B cell (primary cell): ENCODE results near the gene SIGLEC7. TPM values are rescaled to one million over a fixed set of nuclear protein-coding genes. Genes with fewer than 3 reads are reported as not detected.

ENCODE experiments used
- ATAC-seq: fragments of 200-7000 bp; cut with Tn5 transposase; one replicate; pipeline ENCODE4 v1.10.0; 2021; ENCODE audit warnings: low read depth, mild to moderate bottlenecking, moderate number of reproducible peaks, moderate library complexity
- CTCF ChIA-PET: fragments of 350-600 bp; sonication (Branson Sonifier 250); formaldehyde crosslinking; loops from one replicate; lab custom pipeline; 2021; ENCODE audit warnings: antibody characterized with exemption, inconsistent platforms; lab: Charles Lee
- POLR2A ChIA-PET: fragments of 350-600 bp; sonication (Branson Sonifier 250); formaldehyde crosslinking; loops from one replicate; lab custom pipeline; 2021; ENCODE audit warnings: antibody characterized with exemption; lab: Charles Lee
- DNase-seq: peaks from one replicate; pipeline ENCODE4 v3.0.0; 2013
- H2AFZ ChIP-seq: 2 replicates; pipeline ENCODE4 v1.6.1; 2012; ENCODE audit warnings: mild to moderate bottlenecking, low read depth, low read length; ENCODE audit not compliant: insufficient read depth, poor library complexity, severe bottlenecking
- H3K27ac ChIP-seq, 2 donors: 1 replicate in 1 of 2; 2 replicates in 1 of 2; pipeline ENCODE4 v1.5.1; 2012 to 2013; ENCODE audit warnings: low read length in 2 of 2, mild to moderate bottlenecking in 2 of 2, moderate library complexity in 1 of 2
- H3K27me3 ChIP-seq, 4 experiments: fragments of 200-600 bp in 1 of 4; sonication (generic) in 1 of 4; replicated peaks in 1 of 4; 1 replicate in 2 of 4; 2 replicates in 2 of 4; pipeline versions ENCODE4 v1.6.1 to v1.7.0; 2013 to 2016; ENCODE audit warnings: low read length in 3 of 4, mild to moderate bottlenecking in 2 of 4, mixed read lengths in 1 of 4, moderate library complexity in 1 of 4; ENCODE audit not compliant: insufficient read depth in 4 of 4, control insufficient read depth in 3 of 4; ENCODE audit errors: control extremely low read depth in 1 of 4
- H3K36me3 ChIP-seq, 2 experiments: replicated peaks in 1 of 2; 1 replicate in 1 of 2; 2 replicates in 1 of 2; pipeline versions ENCODE4 v1.6.1 to v1.7.1; 2013; ENCODE audit warnings: low read length in 1 of 2; ENCODE audit not compliant: insufficient read depth in 2 of 2, control insufficient read depth in 1 of 2; ENCODE audit errors: control extremely low read depth in 1 of 2, extremely low read depth in 1 of 2
- H3K4me1 ChIP-seq, 2 donors: fragments of 200-600 bp in 1 of 2; sonication (generic) in 1 of 2; 1 replicate in 1 of 2; 2 replicates in 1 of 2; pipeline versions ENCODE4 v1.5.1 to v1.6.1; 2013 to 2017; ENCODE audit warnings: low read length in 2 of 2; ENCODE audit not compliant: control insufficient read depth in 2 of 2, insufficient read depth in 2 of 2
- H3K4me2 ChIP-seq: replicated peaks from 2 replicates; pipeline ENCODE3; 2012; ENCODE audit warnings: mild to moderate bottlenecking, low read depth, low read length; ENCODE audit not compliant: poor library complexity, severe bottlenecking
- H3K4me3 ChIP-seq, 5 experiments: fragments of 200-600 bp in 1 of 5; sonication (generic) in 1 of 5; 1 replicate in 3 of 5; 2 replicates in 2 of 5; pipeline versions ENCODE4 v1.5.1 to v1.7.0; 2011 to 2016; ENCODE audit warnings: low read length in 4 of 5, mild to moderate bottlenecking in 4 of 5, low read depth in 2 of 5, control low read depth in 1 of 5, moderate library complexity in 1 of 5; ENCODE audit not compliant: insufficient read depth in 1 of 5; ENCODE audit errors: control extremely low read depth in 1 of 5, extremely low read depth in 1 of 5
- H3K79me2 ChIP-seq: fragments of 200-600 bp; sonication (generic); one replicate; pipeline ENCODE4 v1.6.0; 2016; ENCODE audit warnings: low read length; ENCODE audit not compliant: control insufficient read depth, insufficient read depth
- H3K9ac ChIP-seq: fragments of 200-600 bp; sonication (generic); 2 replicates; pipeline ENCODE4 v1.6.1; 2017; ENCODE audit warnings: mild to moderate bottlenecking, low read length, moderate library complexity
- H3K9me3 ChIP-seq, 3 donors: one replicate each; pipeline versions ENCODE4 v1.6.1 to v1.7.1; 2013; ENCODE audit warnings: low read length in 2 of 3; ENCODE audit not compliant: control insufficient read depth in 2 of 3, insufficient read depth in 1 of 3; ENCODE audit errors: control extremely low read depth in 1 of 3
- H4K20me1 ChIP-seq: 2 replicates; pipeline ENCODE4 v1.6.0; 2012; ENCODE audit warnings: mild to moderate bottlenecking, low read length; ENCODE audit not compliant: insufficient read depth, control insufficient read depth, poor library complexity, severe bottlenecking
- H3K27ac Mint-ChIP-seq: one replicate; pipeline ENCODE4 v1.8.0; 2021; ENCODE audit warnings: mixed read lengths
- H3K27me3 Mint-ChIP-seq: one replicate; pipeline ENCODE4 v1.8.0; 2021; ENCODE audit warnings: mixed read lengths
- H3K4me1 Mint-ChIP-seq: one replicate; pipeline ENCODE4 v1.8.0; 2021; ENCODE audit warnings: mixed read lengths
- H3K4me3 Mint-ChIP-seq: one replicate; pipeline ENCODE4 v1.8.0; 2021; ENCODE audit warnings: mixed read lengths
- H3K9me3 Mint-ChIP-seq: one replicate; pipeline ENCODE4 v1.8.0; 2022; ENCODE audit warnings: mixed read lengths; ENCODE audit not compliant: insufficient read depth
- CTCF ChIP-seq: fragments of 200-600 bp; IDR thresholded peaks from one replicate; pipeline ENCODE4 v1.8.0; 2022; ENCODE audit warnings: antibody characterized with exemption, mild to moderate bottlenecking
- EZH2 ChIP-seq: IDR thresholded peaks from 2 replicates; pipeline ENCODE4 v1.6.1; 2012; ENCODE audit warnings: borderline replicate concordance, low read depth, mild to moderate bottlenecking, moderate library complexity, low read length; ENCODE audit not compliant: insufficient read depth, poor library complexity, severe bottlenecking
- WGBS: methylation state at CpG from one replicate; pipeline ENCODE4 v1.1.5; 2013; ENCODE audit warnings: missing lambda C conversion rate; ENCODE audit not compliant: insufficient coverage; 5-methylcytosine and 5-hydroxymethylcytosine counted together
- intact Hi-C: fragments of 100-400 bp; cut with micrococcal nuclease; formaldehyde crosslinking; loops from one replicate; pipeline ENCODE4 v1.10.0; 2022
- polyA plus RNA-seq: library from polyadenylated mRNA; depleted of rRNA; stranded (reverse); fragments of >200 nt; gene quantifications from 2 replicates; pipeline ENCODE4 v1.2.3, GENCODE V29; 2012
- total RNA-seq, 2 donors: library from RNA; stranded (reverse); fragments of 120-200 nt in 1 of 2; gene quantifications; 1 replicate in 1 of 2; 2 replicates in 1 of 2; pipeline versions ENCODE4 v1.2.3 to v1.2.4, GENCODE V29; 2013 to 2022

The SIGLEC7 gene
- total and polyA plus RNA-seq, 2 donors (not counting 1 experiment from before 2014, with no cell fraction given), result 0.52 TPM; not detected in 1

GRCh38 chr19:51143486-51143885 lies 1.4 kb downstream of the SIGLEC7 start:
- no peak overlapping the region for H3K27ac ChIP-seq
- no peak for TF ChIP-seq CTCF
- TF ChIP-seq EZH2, result no peak
- ATAC-seq (no peak), DNase-seq (no peak)
- Mint-ChIP-seq H3K4me3 (no peak overlapping the region), H3K27me3 (peaks cover 43% of the 10 kb centered on the region), H3K4me1 (peaks cover 23% of the 10 kb centered on the region), H3K27ac (no peak overlapping the region), H3K9me3 (no peaks in the 10 kb centered on the region)
- WGBS, result no CpG with 5 or more reads among the region's 5 CpGs
- peaks cover 4 to 18% of the 10 kb centered on the region in 2 donors for H3K4me1 ChIP-seq
- POLR2A ChIA-PET, result no interaction called here
- no peak overlapping the region for H3K9ac ChIP-seq
- peaks cover 0 to 3% (median 0%) of the 10 kb centered on the region in 3 donors for H3K9me3 ChIP-seq
- peaks cover 0 to 13% (median under 1%) of the 10 kb centered on the region in 4 experiments for H3K27me3 ChIP-seq
- H2AFZ ChIP-seq, result no peak overlapping the region
- no peak overlapping the region for H3K4me2 ChIP-seq
- no peaks in the 10 kb centered on the region for H3K36me3 ChIP-seq
- no peak overlapping the region for H3K4me3 ChIP-seq
- CTCF ChIA-PET, result no interaction called here
- no peaks in the 10 kb centered on the region for H4K20me1 ChIP-seq
- intact Hi-C loops, result no loop called here
- no peaks in the 10 kb centered on the region for H3K79me2 ChIP-seq

GRCh38 chr19:51144482-51145045 lies 2.5 kb downstream of the SIGLEC7 start:
- H3K27ac ChIP-seq, result no peak overlapping the region
- H3K9me3 ChIP-seq, result no peaks in the 10 kb centered on the region
- H3K27me3 ChIP-seq, result peaks cover 0 to 11% (median 0%) of the 10 kb centered on the region in 4 experiments
- TF ChIP-seq CTCF (no peak), EZH2 (no peak)
- no peaks in the 10 kb centered on the region for H3K36me3 ChIP-seq
- no peak overlapping the region for H3K4me3 ChIP-seq
- 75% methylated on average over 5 of the region's 11 CpGs for WGBS
- ATAC-seq (no peak), DNase-seq (no peak)
- H4K20me1 ChIP-seq, result no peaks in the 10 kb centered on the region
- ChIA-PET POLR2A (no interaction called here), CTCF (no interaction called here)
- H3K9me3 Mint-ChIP-seq, result no peaks in the 10 kb centered on the region
- no peak overlapping the region for H3K27ac Mint-ChIP-seq
- H2AFZ ChIP-seq, result no peak overlapping the region
- H3K27me3 Mint-ChIP-seq, result peaks cover 39% of the 10 kb centered on the region
- H3K4me2 ChIP-seq, result no peak overlapping the region
- no peak overlapping the region for H3K4me3 Mint-ChIP-seq
- peaks cover 15% of the 10 kb centered on the region for H3K4me1 Mint-ChIP-seq
- H3K79me2 ChIP-seq, result no peaks in the 10 kb centered on the region
- intact Hi-C loops, result no loop called here
- peaks cover 2 to 8% of the 10 kb centered on the region in 2 donors for H3K4me1 ChIP-seq
- H3K9ac ChIP-seq, result no peak overlapping the region
